IMR-90 (cell line): ENCODE results near the gene ISCA2.

Source experiments
- CTCF ChIP-seq: conservative IDR thresholded peaks from 2 replicates; pipeline ENCODE4 v1.5.1; 2012; ENCODE audit warnings: mild to moderate bottlenecking, low read depth, low read length, improper control_type of control experiment
- POLR2A ChIP-seq: IDR thresholded peaks from 2 replicates; pipeline ENCODE4 v1.6.1; 2012; ENCODE audit warnings: mild to moderate bottlenecking, low read depth, low read length
- RAD21 ChIP-seq: IDR thresholded peaks from 2 replicates; pipeline ENCODE4 v1.6.1; 2012; ENCODE audit warnings: low read length, improper control_type of control experiment
- RFX5 ChIP-seq: IDR thresholded peaks from 2 replicates; pipeline ENCODE4 v1.8.0; 2012; ENCODE audit warnings: low read depth, mild to moderate bottlenecking, low read length, moderate library complexity

GRCh38 chr14:74519316-74520074 is 25.9 kb downstream of the ISCA2 start:
- TF ChIP-seq CTCF (no peak), POLR2A (no peak), RAD21 (no peak), RFX5 (no peak)
